ENCODE data around the gene HOXB9.

The HOXB9 gene

GRCh38 chr17:48583708-48584222 is 42.4 kb downstream of the HOXB9 start:
- no peak for DNase-seq (ENCODE audit: low read depth)

GRCh38 chr17:48582750-48583069 is 43.4 kb downstream of the HOXB9 start:
- DNase-seq (ENCODE audit: low read depth), result no peak

GRCh38 chr17:48579760-48580554 is 46.2 kb downstream of the HOXB9 start:
- DNase-seq (ENCODE audit: low read depth), result no peak

GRCh38 chr17:48579471-48579759 is 46.7 kb downstream of the HOXB9 start:
- DNase-seq (ENCODE audit: low read depth), result no peak

- DNase-seq (ENCODE audit: low read depth), result no peak
Measured at GRCh38 chr17:48578616-48579470, 47.3 kb downstream of the HOXB9 start.

- DNase-seq (ENCODE audit: low read depth), result peak; percentile 52
Measured at GRCh38 chr17:48577946-48578615, 48.1 kb downstream of the HOXB9 start, which contains the start of gene HOXB4. TSS of gene HOXB4 (minus strand) at chr17:48578350. CDS start at chr17:48578319, 31 bp downstream.

GRCh38 chr17:48577330-48577945 is 48.7 kb downstream of the HOXB9 start:
- no peak for DNase-seq (ENCODE audit: low read depth)

GRCh38 chr17:48576479-48577309 is 49.5 kb downstream of the HOXB9 start:
- DNase-seq (ENCODE audit: low read depth), result no peak

GRCh38 chr17:48575673-48576478 is 50.3 kb downstream of the HOXB9 start:
- no peak for DNase-seq (ENCODE audit: low read depth)

- no peak for DNase-seq (ENCODE audit: low read depth)
Measured at GRCh38 chr17:48575066-48575582, 51.0 kb downstream of the HOXB9 start.

- no peak for DNase-seq (ENCODE audit: low read depth)
Measured at GRCh38 chr17:48574505-48575065, 51.6 kb downstream of the HOXB9 start.

- no peak for DNase-seq (ENCODE audit: low read depth)
Measured at GRCh38 chr17:48571826-48572417, 54.2 kb downstream of the HOXB9 start.

Measured in stimulated activated CD4-positive, alpha-beta T cell treated with anti-CD3 and anti-CD28 coated beads, Interleukin-2, amount 100 ng/mL, for 4 hours (primary cell).